GM23338 (cell line): Measurements from ENCODE around the gene DIDO1.

Experiments used
- CREB1 ChIP-seq: fragments of 250-450 bp; sonication (Bioruptor Pico); IDR thresholded peaks from 2 replicates; pipeline ENCODE4 v1.5.0; 2020; ENCODE audit warnings: low read depth, mild to moderate bottlenecking, moderate library complexity
- CTCF ChIP-seq, 2 experiments: fragments of 200-600 bp in 1 of 2; sonication (generic) in 1 of 2; conservative IDR thresholded peaks; 2 replicates each; pipeline versions ENCODE4 v1.5.1 to v1.6.1; 2016 to 2017; ENCODE audit warnings: antibody characterized with exemption in 2 of 2, low read depth in 2 of 2, mild to moderate bottlenecking in 2 of 2, moderate library complexity in 1 of 2
- ETS1 ChIP-seq: IDR thresholded peaks from 2 replicates; pipeline ENCODE4 v1.6.1; 2016; ENCODE audit warnings: antibody characterized with exemption
- EZH2 ChIP-seq: fragments of 200-600 bp; sonication (generic); IDR thresholded peaks from one replicate; pipeline ENCODE4 v1.8.0; 2017; ENCODE audit warnings: antibody characterized with exemption, mild to moderate bottlenecking, low read depth; ENCODE audit not compliant: unreplicated experiment
- EZH2phosphoT487 ChIP-seq: fragments of 200-600 bp; sonication (generic); IDR thresholded peaks from one replicate; pipeline ENCODE4 v1.8.1; 2018; ENCODE audit warnings: antibody characterized with exemption; ENCODE audit not compliant: unreplicated experiment
- JUNB ChIP-seq: IDR thresholded peaks from one replicate; pipeline ENCODE4 v1.6.1; 2016; ENCODE audit warnings: antibody characterized with exemption; ENCODE audit not compliant: unreplicated experiment
- POLR2AphosphoS5 ChIP-seq: IDR thresholded peaks from 2 replicates; pipeline ENCODE4 v1.6.1; 2016; ENCODE audit warnings: antibody characterized with exemption, low read depth
- ZNF114 ChIP-seq: fragments of 250-450 bp; sonication (Bioruptor Pico); IDR thresholded peaks from 2 replicates; pipeline ENCODE4 v1.5.0; 2020; ENCODE audit warnings: mild to moderate bottlenecking, moderate library complexity
- ZNF331 ChIP-seq: fragments of 250-450 bp; sonication (Bioruptor Pico); IDR thresholded peaks from 2 replicates; pipeline ENCODE4 v1.5.0; 2020; ENCODE audit warnings: low read depth, mild to moderate bottlenecking, moderate library complexity
- TF ChIP-seq, protein P1 (sequence below): IDR thresholded peaks from one replicate; pipeline ENCODE4 v1.6.1; 2018; ENCODE audit warnings: antibody characterized with exemption; ENCODE audit not compliant: unreplicated experiment

- TF ChIP-seq EZH2: no peak
- no peak for TF ChIP-seq CTCF (conservative IDR thresholded peaks at IDR 0.05; ENCODE audit: low read depth in 2 of 2)
- no peak for TF ChIP-seq EZH2phosphoT487
- TF ChIP-seq CREB1 (CRISPR knock-in tag): no peak
- TF ChIP-seq ZNF331 (CRISPR knock-in tag): no peak
- TF ChIP-seq POLR2AphosphoS5: no peak
- TF ChIP-seq JUNB: no peak
- TF ChIP-seq, protein P1, sequence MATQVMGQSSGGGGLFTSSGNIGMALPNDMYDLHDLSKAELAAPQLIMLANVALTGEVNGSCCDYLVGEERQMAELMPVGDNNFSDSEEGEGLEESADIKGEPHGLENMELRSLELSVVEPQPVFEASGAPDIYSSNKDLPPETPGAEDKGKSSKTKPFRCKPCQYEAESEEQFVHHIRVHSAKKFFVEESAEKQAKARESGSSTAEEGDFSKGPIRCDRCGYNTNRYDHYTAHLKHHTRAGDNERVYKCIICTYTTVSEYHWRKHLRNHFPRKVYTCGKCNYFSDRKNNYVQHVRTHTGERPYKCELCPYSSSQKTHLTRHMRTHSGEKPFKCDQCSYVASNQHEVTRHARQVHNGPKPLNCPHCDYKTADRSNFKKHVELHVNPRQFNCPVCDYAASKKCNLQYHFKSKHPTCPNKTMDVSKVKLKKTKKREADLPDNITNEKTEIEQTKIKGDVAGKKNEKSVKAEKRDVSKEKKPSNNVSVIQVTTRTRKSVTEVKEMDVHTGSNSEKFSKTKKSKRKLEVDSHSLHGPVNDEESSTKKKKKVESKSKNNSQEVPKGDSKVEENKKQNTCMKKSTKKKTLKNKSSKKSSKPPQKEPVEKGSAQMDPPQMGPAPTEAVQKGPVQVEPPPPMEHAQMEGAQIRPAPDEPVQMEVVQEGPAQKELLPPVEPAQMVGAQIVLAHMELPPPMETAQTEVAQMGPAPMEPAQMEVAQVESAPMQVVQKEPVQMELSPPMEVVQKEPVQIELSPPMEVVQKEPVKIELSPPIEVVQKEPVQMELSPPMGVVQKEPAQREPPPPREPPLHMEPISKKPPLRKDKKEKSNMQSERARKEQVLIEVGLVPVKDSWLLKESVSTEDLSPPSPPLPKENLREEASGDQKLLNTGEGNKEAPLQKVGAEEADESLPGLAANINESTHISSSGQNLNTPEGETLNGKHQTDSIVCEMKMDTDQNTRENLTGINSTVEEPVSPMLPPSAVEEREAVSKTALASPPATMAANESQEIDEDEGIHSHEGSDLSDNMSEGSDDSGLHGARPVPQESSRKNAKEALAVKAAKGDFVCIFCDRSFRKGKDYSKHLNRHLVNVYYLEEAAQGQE: no peak
- no peak for TF ChIP-seq ZNF114 (CRISPR knock-in tag)
- TF ChIP-seq ETS1: no peak
These were observed 97.6 kb downstream of the DIDO1 start for GRCh38 chr20:62828511-62829230.
